GM19035 (cell line): Measurements from ENCODE around the gene ZNF629.

Source experiments
- ATAC-seq: cut with Tn5 transposase; IDR thresholded peaks from one replicate; pipeline ENCODE4 v1.9.1; 2021; ENCODE audit not compliant: unreplicated experiment

Gene ZNF629

GRCh38 chr16:30767767-30768465 is 19.1 kb downstream of the ZNF629 start:
- ATAC-seq: no peak

GRCh38 chr16:30766933-30767284 is 20.1 kb downstream of the ZNF629 start:
- no peak for ATAC-seq

- no peak for ATAC-seq
These were observed 20.6 kb downstream of the ZNF629 start for GRCh38 chr16:30766206-30766932.

GRCh38 chr16:30764816-30765465 is 22.1 kb downstream of the ZNF629 start:
- ATAC-seq: no peak

GRCh38 chr16:30764086-30764485 is 22.9 kb downstream of the ZNF629 start:
- ATAC-seq: no peak

GRCh38 chr16:30762991-30763725 is 23.8 kb downstream of the ZNF629 start:
- no peak for ATAC-seq

GRCh38 chr16:30761928-30762902 is 24.8 kb downstream of the ZNF629 start, which contains the start of the genes CFAP119 and RNF40:
TSS of gene CFAP119 (minus strand) at chr16:30762062. CDS start at chr16:30761748, 314 bp downstream.
TSS of gene RNF40 (plus strand) at chr16:30762322. CDS start at chr16:30762546, 224 bp downstream.
- peak; percentile 90 for ATAC-seq

GRCh38 chr16:30761427-30761927 is 25.5 kb downstream of the ZNF629 start:
- ATAC-seq: peak; percentile 26

- peak; percentile 2 for ATAC-seq
These were observed 26.2 kb downstream of the ZNF629 start for GRCh38 chr16:30760577-30761426.

- no peak for ATAC-seq
These were observed 26.9 kb downstream of the ZNF629 start for GRCh38 chr16:30760001-30760559.

- no peak for ATAC-seq
These were observed 28.0 kb downstream of the ZNF629 start for GRCh38 chr16:30758988-30759491.

- ATAC-seq: no peak
These were observed 29.7 kb downstream of the ZNF629 start for GRCh38 chr16:30757316-30757715.

GRCh38 chr16:30756781-30757100 is 30.3 kb downstream of the ZNF629 start:
- ATAC-seq: no peak

GRCh38 chr16:30755955-30756780 is 30.8 kb downstream of the ZNF629 start:
- ATAC-seq: no peak

GRCh38 chr16:30753596-30753995 is 33.4 kb downstream of the ZNF629 start:
- ATAC-seq: no peak

GRCh38 chr16:30750876-30751465 is 36.0 kb downstream of the ZNF629 start:
- no peak for ATAC-seq

- ATAC-seq: no peak
These were observed 36.8 kb downstream of the ZNF629 start for GRCh38 chr16:30750201-30750600.
